Heart left ventricle (tissue), 13 donors: ENCODE measurements around the gene MYO7A.

Experiments
- POLR2A ChIP-seq, 2 donors: fragments of 450-650 bp; IDR thresholded peaks; one replicate each; pipeline ENCODE4 v1.6.1; 2017; ENCODE audit warnings: antibody characterized with exemption in 2 of 2, mild to moderate bottlenecking in 2 of 2, moderate library complexity in 2 of 2
- TF ChIP-seq, protein P1 (sequence below), 12 donors: fragments of 200-600 bp; sonication (generic) in 4 of 12; IDR thresholded peaks; one replicate each; pipeline versions ENCODE4 v1.5.0 to v1.8.0; 2018 to 2022; ENCODE audit warnings: antibody characterized with exemption in 12 of 12, mild to moderate bottlenecking in 5 of 12
- donor health status: ischemic (EF 13 %, LVEDD 7.1; RV severe dilation, severe dysfunction).
- donor health status: DM: no; HTN: yes; CAD: no.
- donor health status: DM: no; HTN: no; CAD: no.
- donor health status: ischemic (EF 25% LVEDD 6.9; RV normal size, moderate dysfunction).
- donor health status: ischemic (EF 25% LVEDD 5.7; RV mildly dilated, moderate dysfunction).
- donor health status: ischemic (EF 35%, LVEDD 5.7; RV mildly dilated, moderate dysfunction).
- donor health status: nonischemic (EF 11% LVEDD 7.7; RV severe dilation, severe dysfunction).
- donor health status: DM: yes; HTN: yes; CAD: no.
- donor health status: PGD.
- donor health status: ischemic (EF 29% LVEDD 5.4; RV normal size, mild dysfunction).
- donor health status: nonischemic (EF 23%, LVEDD 6.1; RV moderate dilation, normal function).

DNA sequence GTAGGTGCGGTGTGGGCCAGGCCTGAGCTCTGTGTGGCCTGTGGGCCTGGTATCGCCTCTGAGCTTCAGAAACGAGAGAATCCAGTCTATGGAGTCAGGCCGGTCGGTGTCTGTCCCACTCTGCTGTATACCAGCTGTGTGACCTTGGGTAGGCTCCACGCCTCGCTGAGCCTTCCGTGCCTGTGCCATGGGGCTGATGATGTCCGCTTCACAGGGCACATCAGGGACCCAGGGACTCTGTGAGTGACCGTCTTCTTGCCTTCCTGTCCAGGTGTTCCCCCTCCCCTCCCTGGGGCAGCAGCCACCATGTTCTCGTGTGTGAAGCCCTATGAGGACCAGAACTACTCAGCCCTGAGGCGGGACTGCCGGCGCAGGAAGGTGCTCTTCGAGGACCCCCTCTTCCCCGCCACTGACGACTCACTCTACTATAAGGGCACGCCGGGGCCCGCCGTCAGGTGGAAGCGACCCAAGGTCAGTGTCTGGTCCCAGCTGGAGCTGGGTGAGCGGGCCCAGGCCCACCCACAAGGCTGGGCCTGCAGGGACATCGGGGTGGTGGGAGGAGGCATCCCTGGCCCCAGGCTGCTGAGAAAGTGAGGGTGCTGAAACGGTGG lies 43.4 kb upstream of the MYO7A start:
- TF ChIP-seq, protein P1, sequence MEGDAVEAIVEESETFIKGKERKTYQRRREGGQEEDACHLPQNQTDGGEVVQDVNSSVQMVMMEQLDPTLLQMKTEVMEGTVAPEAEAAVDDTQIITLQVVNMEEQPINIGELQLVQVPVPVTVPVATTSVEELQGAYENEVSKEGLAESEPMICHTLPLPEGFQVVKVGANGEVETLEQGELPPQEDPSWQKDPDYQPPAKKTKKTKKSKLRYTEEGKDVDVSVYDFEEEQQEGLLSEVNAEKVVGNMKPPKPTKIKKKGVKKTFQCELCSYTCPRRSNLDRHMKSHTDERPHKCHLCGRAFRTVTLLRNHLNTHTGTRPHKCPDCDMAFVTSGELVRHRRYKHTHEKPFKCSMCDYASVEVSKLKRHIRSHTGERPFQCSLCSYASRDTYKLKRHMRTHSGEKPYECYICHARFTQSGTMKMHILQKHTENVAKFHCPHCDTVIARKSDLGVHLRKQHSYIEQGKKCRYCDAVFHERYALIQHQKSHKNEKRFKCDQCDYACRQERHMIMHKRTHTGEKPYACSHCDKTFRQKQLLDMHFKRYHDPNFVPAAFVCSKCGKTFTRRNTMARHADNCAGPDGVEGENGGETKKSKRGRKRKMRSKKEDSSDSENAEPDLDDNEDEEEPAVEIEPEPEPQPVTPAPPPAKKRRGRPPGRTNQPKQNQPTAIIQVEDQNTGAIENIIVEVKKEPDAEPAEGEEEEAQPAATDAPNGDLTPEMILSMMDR (IDR thresholded peaks at IDR 0.05): no peak
- TF ChIP-seq POLR2A (IDR thresholded peaks at IDR 0.05): no peak
